ENCODE data around the gene TSPAN7.

- no peak for TF ChIP-seq POLR2A (IDR thresholded peaks at IDR 0.05)
- TF ChIP-seq CTCF (IDR thresholded peaks at IDR 0.05), result no peak
These were observed 67.2 kb downstream of the TSPAN7 start for GRCh38 chrX:38628587-38628986.

Measured in suprapubic skin (tissue), 3 donors.